ES-I3 (cell line): ENCODE data around the gene TYROBP.
"Not testable (repeated sequence)": the region's sequence is repeated elsewhere in the genome, so short reads cannot be mapped to it uniquely, and the experiment has no call there.

ENCODE experiments used
- H3K36me3 ChIP-seq: 2 replicates; pipeline ENCODE4 v1.6.1; 2013; ENCODE audit warnings: mild to moderate bottlenecking, low read length, control low read depth, moderate library complexity; ENCODE audit not compliant: insufficient read depth
- H3K4me1 ChIP-seq: 2 replicates; pipeline ENCODE4 v1.6.1; 2013; ENCODE audit warnings: mild to moderate bottlenecking, control low read depth, low read length; ENCODE audit not compliant: insufficient read depth
- H3K9ac ChIP-seq: 2 replicates; pipeline ENCODE4 v1.6.1; 2013; ENCODE audit warnings: low read depth, mild to moderate bottlenecking, low read length, moderate library complexity
- H3K9me3 ChIP-seq: 2 replicates; pipeline ENCODE4 v1.6.1; 2013; ENCODE audit warnings: mild to moderate bottlenecking, low read length, moderate library complexity; ENCODE audit not compliant: control insufficient read depth, insufficient read depth

TYROBP gene

DNA sequence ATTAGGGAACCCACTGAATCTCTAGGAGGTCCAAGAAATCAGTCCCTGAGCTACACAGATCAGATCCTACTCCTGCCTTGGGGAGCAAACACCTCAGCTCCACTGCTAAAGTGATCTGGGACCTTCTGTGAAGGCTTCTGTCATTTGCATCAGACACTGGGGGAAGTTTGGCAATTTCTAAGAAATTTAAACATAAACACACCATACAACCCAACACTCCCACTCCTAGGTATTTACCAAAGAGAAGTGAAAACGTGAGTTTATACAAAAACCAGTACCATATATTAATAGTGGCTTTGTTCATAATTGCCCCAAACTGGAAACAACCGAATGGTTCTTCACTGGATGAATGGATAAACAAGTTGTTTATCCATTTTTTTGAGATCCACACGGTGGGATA is 7.3 kb upstream of the TYROBP start:
- no peak overlapping the region for H3K9ac ChIP-seq
- no peaks in the 10 kb centered on the region for H3K36me3 ChIP-seq
- H3K9me3 ChIP-seq = no peaks in the 10 kb centered on the region
- no peaks in the 10 kb centered on the region for H3K4me1 ChIP-seq

DNA sequence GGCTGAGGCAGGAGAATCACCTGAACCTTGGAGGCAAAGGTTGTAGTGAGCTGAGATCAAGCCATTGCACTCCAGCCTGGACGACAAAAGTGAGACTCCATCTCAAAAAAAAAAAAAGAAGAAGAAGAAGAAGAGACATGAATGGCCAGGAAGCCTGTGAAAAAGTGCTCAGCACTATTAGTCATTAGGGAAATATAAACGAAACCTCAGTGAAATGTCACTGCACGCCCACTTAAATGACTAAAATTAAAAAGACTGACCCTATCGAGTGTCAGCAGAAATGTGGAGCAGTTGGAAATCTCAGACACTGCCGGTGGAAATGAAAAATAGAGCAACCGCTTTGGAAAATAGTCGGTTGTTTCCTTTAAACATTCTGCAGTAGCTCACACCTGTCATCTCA is 5.5 kb upstream of the TYROBP start:
- Histone ChIP-seq H3K9me3 (no peaks in the 10 kb centered on the region), H3K9ac (no peak overlapping the region)

DNA sequence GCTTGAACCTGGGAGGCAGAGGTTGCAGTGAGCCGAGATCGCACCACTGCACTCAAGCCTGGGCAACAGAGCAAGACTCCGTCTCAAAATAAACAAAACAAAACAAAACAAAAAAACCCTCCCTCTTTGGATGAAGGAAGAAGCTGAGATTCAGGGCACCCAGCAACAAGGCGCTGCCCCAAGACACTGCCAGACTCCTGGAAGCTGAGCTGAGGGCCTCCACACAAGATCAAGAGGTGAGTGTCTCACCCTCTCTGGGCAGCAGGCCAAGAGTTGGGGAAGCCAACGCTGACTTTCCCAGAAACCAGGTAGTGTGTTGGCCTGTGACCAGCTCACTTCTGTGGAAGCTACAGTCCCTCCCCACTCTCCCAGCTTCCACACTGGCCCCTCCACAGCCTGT is 3.7 kb upstream of the TYROBP start:
- Histone ChIP-seq H3K9me3 (no peaks in the 10 kb centered on the region), H3K4me1 (peaks cover 9% of the 10 kb centered on the region), H3K36me3 (no peaks in the 10 kb centered on the region), H3K9ac (no peak overlapping the region)

More for the DNA sequence above, 5.5 kb upstream of the TYROBP start:
- H3K4me1 ChIP-seq = peaks cover 9% of the 10 kb centered on the region
- H3K36me3 ChIP-seq = no peaks in the 10 kb centered on the region

DNA sequence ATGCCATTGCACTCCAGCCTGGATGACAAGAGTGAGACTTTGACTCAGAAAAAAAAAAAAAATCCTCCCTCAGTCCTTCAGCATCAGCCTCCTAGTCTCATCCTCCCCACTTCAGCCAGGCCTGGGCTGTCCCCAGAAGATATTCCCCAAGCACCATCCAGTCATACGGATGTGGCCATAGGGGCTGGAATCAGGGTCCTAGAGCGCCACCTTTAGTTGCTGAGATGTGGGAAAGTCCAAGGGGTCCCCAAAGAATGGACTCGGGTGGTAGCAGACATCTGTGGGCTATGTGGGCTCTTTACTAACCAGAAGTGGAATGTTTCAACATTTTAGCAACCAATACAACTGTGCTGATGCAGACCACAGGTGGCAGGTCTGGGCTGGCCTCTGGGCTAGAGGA is 3.1 kb upstream of the TYROBP start:
- Histone ChIP-seq H3K9me3 (no peaks in the 10 kb centered on the region), H3K36me3 (no peaks in the 10 kb centered on the region), H3K9ac (no peak overlapping the region), H3K4me1 (peaks cover 9% of the 10 kb centered on the region)

DNA sequence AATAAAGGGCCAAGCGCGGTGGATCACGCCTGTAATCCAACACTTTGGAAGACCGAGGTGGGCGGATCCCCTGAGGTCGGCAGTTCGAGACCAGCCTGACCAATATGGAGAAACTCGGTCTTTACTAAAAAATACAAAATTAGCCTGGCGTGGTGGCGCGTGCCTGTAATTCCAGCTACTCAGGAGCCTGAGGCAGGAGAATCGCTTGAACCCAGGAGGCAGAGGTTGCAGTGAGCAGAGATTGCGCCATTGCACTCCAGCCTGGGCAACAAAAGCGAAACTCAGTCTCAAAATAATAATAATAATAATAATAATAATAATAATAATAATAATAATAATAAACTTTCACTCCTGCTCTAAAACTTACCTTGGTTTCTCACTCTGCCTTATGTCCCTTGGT is 2.3 kb upstream of the TYROBP start:
- not testable (repeated sequence) for H3K4me1 ChIP-seq, H3K9me3 ChIP-seq, H3K36me3 ChIP-seq, H3K9ac ChIP-seq

DNA sequence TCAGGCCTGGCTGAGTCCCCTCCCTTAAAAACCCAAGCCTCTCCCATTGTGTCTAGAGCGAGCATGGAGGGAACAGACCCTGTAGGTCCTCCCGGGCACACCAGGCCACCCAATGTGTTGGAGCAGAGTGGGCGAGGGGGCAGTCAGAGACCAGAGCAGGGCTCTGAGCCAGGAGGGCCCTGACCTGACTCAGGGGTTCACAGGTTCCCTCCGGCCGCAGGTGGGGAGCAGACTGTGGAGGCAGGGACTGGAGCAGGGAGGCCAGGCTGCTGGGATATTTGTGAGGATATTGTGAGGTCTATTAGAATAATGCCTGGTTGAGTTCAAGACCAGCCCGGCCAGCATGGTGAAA is 1.6 kb upstream of the TYROBP start:
- H3K4me1 ChIP-seq = peaks cover 9% of the 10 kb centered on the region
- no peaks in the 10 kb centered on the region for H3K9me3 ChIP-seq
- H3K36me3 ChIP-seq = no peaks in the 10 kb centered on the region
- no peak overlapping the region for H3K9ac ChIP-seq

DNA sequence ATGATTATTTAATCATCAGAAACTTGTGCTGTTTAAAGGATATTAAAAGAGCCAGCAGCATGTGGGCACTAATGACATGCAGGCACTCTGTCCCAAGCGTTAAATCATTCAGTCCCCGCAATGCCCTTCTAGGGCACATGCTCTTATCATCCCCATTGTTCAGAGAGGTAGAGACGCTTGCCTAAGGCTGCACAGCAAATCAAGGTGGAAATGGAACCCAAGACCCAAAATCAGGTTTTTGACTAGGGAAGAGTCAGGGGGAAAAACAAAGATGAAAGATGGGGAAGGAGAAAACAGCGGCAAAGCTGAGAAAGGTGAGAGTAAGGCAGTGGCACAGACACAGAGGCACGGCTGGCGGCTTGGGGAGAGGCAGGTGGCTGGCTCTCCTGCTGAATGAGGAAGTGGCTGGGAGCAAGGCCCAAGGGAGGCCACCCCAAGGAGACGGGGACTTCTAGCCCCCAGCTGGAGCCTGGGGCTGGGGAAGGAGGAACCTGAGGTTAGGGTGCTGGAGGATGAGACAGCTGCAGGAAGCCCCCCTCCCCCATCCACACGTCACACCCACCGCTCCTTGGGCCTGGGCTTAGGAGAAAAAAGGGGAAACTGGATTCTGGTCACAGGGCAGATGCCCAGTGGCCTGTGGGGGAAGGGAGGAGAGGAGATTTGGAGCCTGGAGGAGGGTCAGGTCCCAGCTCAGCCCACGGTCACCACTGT is 1.0 kb upstream of the TYROBP start:
- Histone ChIP-seq H3K9me3 (no peaks in the 10 kb centered on the region), H3K36me3 (no peaks in the 10 kb centered on the region), H3K4me1 (peaks cover 9% of the 10 kb centered on the region), H3K9ac (no peak overlapping the region)

DNA sequence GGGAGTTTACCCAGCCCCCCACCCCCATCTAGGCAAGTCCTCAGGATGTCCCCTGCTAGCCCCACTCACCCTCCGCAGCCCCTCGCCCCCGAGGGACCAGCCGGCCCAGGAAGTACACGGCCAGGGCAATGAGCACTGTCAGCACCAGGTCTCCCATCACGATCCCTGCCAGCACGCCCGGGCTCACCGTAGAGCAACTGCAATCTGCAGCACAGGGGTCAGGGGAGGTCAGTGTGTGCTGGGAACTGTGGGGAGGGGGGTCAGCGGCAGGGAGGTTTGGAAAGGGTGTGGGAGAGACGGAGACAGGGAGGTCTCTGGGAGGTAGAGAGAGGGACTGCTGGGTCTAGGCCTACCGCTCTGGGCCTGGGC is 734 bp downstream of the TYROBP start:
- no peak overlapping the region for H3K9ac ChIP-seq
- H3K36me3 ChIP-seq = no peaks in the 10 kb centered on the region
- no peaks in the 10 kb centered on the region for H3K9me3 ChIP-seq
- H3K4me1 ChIP-seq = peaks cover 11% of the 10 kb centered on the region

DNA sequence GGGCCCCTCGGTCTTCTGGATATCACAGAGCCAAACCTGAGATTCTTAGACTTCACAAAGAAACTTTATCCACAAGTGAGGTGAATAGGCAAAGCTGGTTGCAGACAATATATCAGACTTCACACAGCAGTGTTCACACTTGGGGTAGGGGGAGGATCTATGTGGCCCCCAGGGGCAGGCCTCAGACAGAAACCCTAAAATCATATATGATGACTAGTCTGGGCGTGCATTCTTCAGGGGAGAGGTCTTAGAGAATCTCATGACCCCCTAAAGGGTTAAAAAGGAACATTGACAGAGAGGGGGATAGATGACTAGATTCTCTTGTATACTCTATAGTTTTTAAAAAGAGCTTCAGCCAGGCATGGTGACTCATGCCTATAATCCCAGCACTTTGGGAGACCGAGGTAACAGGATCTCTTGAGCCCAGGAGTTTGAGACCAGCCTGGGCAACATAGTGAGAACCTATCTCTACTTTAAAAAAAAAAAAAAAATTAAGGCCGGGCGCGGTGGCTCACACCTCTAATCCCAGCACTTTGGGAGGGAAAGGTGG is 2.8 kb downstream of the TYROBP start:
- H3K9ac ChIP-seq = no peak overlapping the region
- peaks cover 26% of the 10 kb centered on the region for H3K4me1 ChIP-seq

DNA sequence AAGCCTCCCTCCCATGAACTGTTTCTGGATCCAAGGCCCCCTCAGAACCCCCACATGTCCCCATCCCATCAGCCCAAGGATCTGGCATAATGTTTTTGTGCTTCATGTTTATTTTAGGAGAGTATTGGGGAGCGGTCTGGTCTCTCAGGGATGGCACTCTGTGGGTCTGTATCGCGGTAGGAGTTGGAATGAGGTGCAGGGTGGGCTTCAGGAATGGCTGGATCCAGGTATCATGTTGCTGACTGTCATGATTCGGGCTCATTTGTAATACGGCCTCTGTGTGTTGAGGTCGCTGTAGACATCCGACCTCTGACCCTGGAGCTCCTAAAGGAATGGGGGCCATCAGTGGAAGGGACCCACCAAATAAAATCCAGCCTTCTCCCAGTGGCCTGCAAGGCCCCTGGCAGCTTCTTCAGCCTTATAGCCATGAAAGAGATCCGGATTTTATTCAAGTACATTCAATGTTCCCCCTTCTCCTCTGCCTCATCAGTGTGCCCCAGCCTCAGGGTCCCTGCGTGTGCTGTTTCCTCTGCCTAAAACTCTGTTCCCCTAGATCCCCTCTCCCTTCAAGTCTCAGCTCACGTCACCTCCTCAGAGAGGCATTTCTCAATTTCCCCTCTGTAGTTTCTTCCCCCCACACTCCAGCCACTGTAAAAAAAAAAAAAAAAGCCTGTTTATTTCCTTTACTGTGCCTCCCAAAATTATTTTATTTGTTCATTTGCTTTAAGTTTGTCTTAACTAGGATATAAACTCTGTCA is 3.6 kb downstream of the TYROBP start:
- peaks cover 23% of the 10 kb centered on the region for H3K4me1 ChIP-seq
- no peaks in the 10 kb centered on the region for H3K9me3 ChIP-seq
- no peaks in the 10 kb centered on the region for H3K36me3 ChIP-seq
- no peak overlapping the region for H3K9ac ChIP-seq

More for the DNA sequence above, 2.8 kb downstream of the TYROBP start:
- no peaks in the 10 kb centered on the region for H3K9me3 ChIP-seq
- no peaks in the 10 kb centered on the region for H3K36me3 ChIP-seq

DNA sequence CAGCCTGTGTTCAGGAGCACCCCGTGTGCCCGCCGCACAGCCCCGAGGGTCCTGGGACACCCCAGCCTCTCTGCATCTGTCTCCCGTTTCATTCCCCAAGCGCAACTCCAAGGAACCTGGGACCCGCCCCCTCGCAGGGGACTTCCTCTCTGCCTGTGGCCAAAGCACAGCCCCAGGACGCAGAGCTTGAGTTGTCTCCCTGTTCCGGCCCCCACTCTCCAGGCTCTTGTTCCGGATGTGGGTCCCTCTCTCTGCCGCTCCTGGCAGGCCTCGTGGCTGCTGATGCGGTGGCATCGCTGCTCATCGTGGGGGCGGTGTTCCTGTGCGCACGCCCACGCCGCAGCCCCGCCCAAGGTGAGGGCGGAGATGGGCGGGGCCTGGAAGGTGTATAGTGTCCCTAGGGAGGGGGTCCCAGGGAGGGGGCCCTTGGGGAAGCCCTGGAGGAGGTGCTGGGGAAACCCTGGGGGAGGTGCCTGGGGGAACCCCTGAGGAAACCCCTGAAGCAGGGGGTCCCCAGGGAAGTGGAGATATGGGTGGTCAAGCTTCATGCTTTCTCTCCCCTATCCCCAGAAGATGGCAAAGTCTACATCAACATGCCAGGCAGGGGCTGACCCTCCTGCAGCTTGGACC is 4.4 kb downstream of the TYROBP start:
- peak overlapping the region; percentile 34; the same call in 1 of the 2 replicates for H3K9ac ChIP-seq
- H3K9me3 ChIP-seq = no peaks in the 10 kb centered on the region
- H3K4me1 ChIP-seq = peaks cover 17% of the 10 kb centered on the region
- H3K36me3 ChIP-seq = no peaks in the 10 kb centered on the region

DNA sequence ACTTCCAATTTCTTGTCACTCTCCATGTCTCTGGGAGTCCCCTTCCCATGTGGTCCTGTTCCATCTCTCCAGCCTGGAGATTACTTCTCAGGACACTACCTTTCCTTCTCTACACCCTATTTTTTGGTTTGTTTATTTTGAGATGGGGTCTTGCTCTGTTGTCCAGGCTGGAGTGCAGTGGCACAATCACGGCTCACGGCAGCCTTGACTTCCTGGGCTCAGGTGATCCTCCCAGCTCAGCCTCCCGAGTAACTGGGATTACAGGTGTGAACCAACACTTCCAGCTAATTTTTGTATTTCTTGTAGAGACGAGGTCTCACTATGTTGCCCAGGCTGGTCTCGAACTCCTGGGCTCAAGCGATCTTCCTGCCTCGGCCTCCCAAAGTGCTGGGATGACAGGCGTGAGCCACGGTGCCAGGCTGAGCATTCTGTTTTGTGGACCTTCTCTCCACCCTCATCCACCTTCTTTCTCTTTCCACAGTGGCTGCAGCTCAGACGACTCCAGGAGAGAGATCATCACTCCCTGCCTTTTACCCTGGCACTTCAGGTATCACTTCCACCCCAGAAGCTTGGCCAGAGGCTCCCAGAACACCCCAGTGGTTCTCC is 5.1 kb downstream of the TYROBP start:
- no peaks in the 10 kb centered on the region for H3K9me3 ChIP-seq
- H3K36me3 ChIP-seq = no peaks in the 10 kb centered on the region
- H3K4me1 ChIP-seq = peaks cover 17% of the 10 kb centered on the region
- peak overlapping the region; percentile 34; the same call in 1 of the 2 replicates for H3K9ac ChIP-seq

DNA sequence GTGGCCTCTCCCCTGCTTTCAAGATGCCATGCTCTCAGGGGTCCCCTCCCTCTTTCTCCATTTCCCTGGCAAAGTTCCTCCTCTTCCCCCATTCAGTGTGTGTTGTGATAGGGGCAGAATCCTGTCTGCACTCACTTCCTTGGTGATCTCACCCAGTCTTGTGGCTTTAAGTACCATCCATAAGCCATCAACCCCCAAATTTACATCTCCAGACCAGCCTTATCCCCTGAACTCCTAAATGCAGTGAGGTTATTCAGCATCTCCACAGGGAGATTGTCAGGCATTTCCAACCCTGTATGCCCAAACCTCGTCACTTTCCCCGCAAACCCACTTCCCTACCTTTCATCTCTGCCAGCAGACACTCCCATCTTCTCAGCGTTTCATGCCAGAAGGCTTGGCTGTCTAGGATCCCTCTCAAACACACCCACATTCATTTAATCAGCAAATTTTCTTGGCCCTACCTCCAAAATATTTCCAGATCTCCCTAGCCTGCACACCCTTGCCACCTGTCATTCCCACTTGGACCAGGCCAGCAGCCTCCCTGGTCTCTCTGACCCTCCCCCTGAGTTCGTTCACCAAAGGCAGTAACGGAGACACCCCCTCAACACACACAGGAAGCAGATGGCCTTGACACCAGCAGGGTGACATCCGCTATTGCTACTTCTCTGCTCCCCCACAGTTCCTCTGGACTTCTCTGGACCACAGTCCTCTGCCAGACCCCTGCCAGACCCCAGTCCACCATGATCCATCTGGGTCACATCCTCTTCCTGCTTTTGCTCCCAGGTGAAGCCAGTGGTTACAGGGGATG is 6.0 kb downstream of the TYROBP start, which contains the start of gene HCST:
TSS of gene HCST (plus strand) at position 676 of the 808 bp plus-strand sequence. CDS start at position 741, 65 bp downstream.
- Histone ChIP-seq H3K36me3 (no peaks in the 10 kb centered on the region), H3K9me3 (no peaks in the 10 kb centered on the region), H3K9ac (peak within 1 kb of the TSS; percentile 34; the same call in 1 of the 2 replicates), H3K4me1 (peaks cover 17% of the 10 kb centered on the region)
